GM23248 (cell line): Measurements from ENCODE around the gene PLCB4. TPM values are rescaled to one million over a fixed set of nuclear protein-coding genes. Genes with fewer than 3 reads are reported as not detected.
A peak's percentile ranks its signal among the peaks of the same experiment; 100 is the strongest.

Source experiments
- DNase-seq: peaks from one replicate; pipeline ENCODE4 v3.0.0-alpha.2; 2015
- H2AFZ ChIP-seq: fragments of 200-600 bp; sonication (generic); 2 replicates; pipeline ENCODE4 v1.6.1; 2016; ENCODE audit warnings: antibody characterized with exemption
- H3F3A ChIP-seq: fragments of 200-600 bp; sonication (generic); 2 replicates; pipeline ENCODE4 v1.6.1; 2016; ENCODE audit warnings: mild to moderate bottlenecking, antibody characterized with exemption, mixed run types; ENCODE audit not compliant: insufficient read depth
- H3K27ac ChIP-seq: fragments of 200-600 bp; sonication (generic); 2 replicates; pipeline ENCODE4 v1.5.1; 2016; ENCODE audit warnings: mild to moderate bottlenecking
- H3K27me3 ChIP-seq: fragments of 200-600 bp; sonication (generic); replicated peaks from 2 replicates; pipeline ENCODE4 v1.6.1; 2016; ENCODE audit warnings: mild to moderate bottlenecking; ENCODE audit not compliant: insufficient read depth
- H3K36me3 ChIP-seq: fragments of 200-600 bp; sonication (generic); 2 replicates; pipeline ENCODE4 v1.6.1; 2016; ENCODE audit warnings: low read depth, mild to moderate bottlenecking
- H3K4me1 ChIP-seq: fragments of 200-600 bp; sonication (generic); 2 replicates; pipeline ENCODE4 v1.6.1; 2016; ENCODE audit warnings: mild to moderate bottlenecking; ENCODE audit not compliant: insufficient read depth
- H3K4me2 ChIP-seq: fragments of 200-600 bp; sonication (generic); one replicate; pipeline ENCODE4 v1.6.1; 2016; ENCODE audit warnings: mild to moderate bottlenecking; ENCODE audit not compliant: unreplicated experiment
- H3K4me3 ChIP-seq: fragments of 200-600 bp; sonication (generic); 2 replicates; pipeline ENCODE4 v1.5.1; 2016; ENCODE audit warnings: mild to moderate bottlenecking
- H3K79me2 ChIP-seq: fragments of 200-600 bp; sonication (generic); 2 replicates; pipeline ENCODE4 v1.6.1; 2016; ENCODE audit warnings: mild to moderate bottlenecking; ENCODE audit not compliant: insufficient read depth
- H3K9ac ChIP-seq: fragments of 200-600 bp; sonication (generic); 2 replicates; pipeline ENCODE4 v1.6.1; 2016; ENCODE audit warnings: mild to moderate bottlenecking
- H3K9me2 ChIP-seq: fragments of 200-600 bp; sonication (generic); 2 replicates; pipeline ENCODE4 v1.6.1; 2016; ENCODE audit warnings: mixed run types, mild to moderate bottlenecking, moderate library complexity; ENCODE audit not compliant: insufficient read depth
- H3K9me3 ChIP-seq: fragments of 200-600 bp; sonication (generic); one replicate; pipeline ENCODE4 v1.6.1; 2017; ENCODE audit warnings: low read depth
- H4K20me1 ChIP-seq: fragments of 200-600 bp; sonication (generic); 2 replicates; pipeline ENCODE4 v1.6.0; 2016; ENCODE audit not compliant: insufficient read depth
- EZH2 ChIP-seq: fragments of 200-600 bp; sonication (generic); IDR thresholded peaks from 2 replicates; pipeline ENCODE4 v1.6.1; 2018; ENCODE audit warnings: antibody characterized with exemption, mild to moderate bottlenecking; ENCODE audit not compliant: insufficient read depth, poor library complexity, severe bottlenecking
- EZH2phosphoT487 ChIP-seq: fragments of 200-600 bp; sonication (generic); IDR thresholded peaks from 2 replicates; pipeline ENCODE4 v1.6.1; 2018; ENCODE audit warnings: antibody characterized with exemption, moderate library complexity, mild to moderate bottlenecking, low read depth; ENCODE audit not compliant: insufficient read depth
- WGBS, 2 experiments: methylation state at CpG; one replicate each; pipeline ENCODE4 v1.1.6; 2015 to 2017; ENCODE audit warnings: low lambda C conversion rate in 2 of 2, low coverage in 1 of 2; ENCODE audit errors: missing lambda C conversion rate in 2 of 2; 5-methylcytosine and 5-hydroxymethylcytosine counted together
- in situ Hi-C: fragments of 300-500 bp; cut with MboI; formaldehyde crosslinking; loops from 2 replicates; pipeline ENCODE4 v1.15.0; 2020
- polyA plus RNA-seq: library from polyadenylated mRNA; unstranded; fragments of >200 nt; fragmentation: Nextera tagmentation; extraction: Ambion mirVana; gene quantifications from 2 replicates; pipeline ENCODE4 v1.2.1, GENCODE V29; 2016
- total RNA-seq: library from RNA; depleted of rRNA; stranded (reverse); fragments of >200 nt; shearing (Covaris generic); gene quantifications from 2 replicates; pipeline ENCODE4 v1.2.3, GENCODE V29; 2014

PLCB4 gene
- total and polyA plus RNA-seq, 2 experiments from 2014 or later = 5.0 to 9.5 TPM

DNA sequence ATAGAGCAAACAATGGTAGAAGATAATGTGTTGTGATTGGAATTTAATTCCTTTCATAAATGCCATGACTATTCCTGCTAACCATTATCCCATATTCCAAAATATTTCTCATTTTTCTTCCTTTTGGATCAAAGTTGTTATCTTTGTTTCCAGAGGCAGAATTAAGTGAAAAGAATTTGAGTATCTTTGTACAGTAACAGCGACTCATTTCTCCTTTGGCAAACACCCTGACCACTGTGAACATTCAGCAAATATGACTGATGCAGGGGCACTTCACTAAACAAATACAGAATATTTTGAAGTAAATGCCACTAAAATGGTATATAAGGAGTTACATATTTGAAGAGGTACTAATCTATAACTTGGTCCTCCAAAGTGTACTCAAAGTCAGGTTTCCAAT lies 340.5 kb downstream of the PLCB4 start:
- in situ Hi-C loops = loop anchor here (5.0 to 25.0 kb wide), 3 partner anchors 198 to 1028 kb away; partner anchors contain the start of genes MKKS and SLX4IP
- Histone ChIP-seq H3K9ac (no peak overlapping the region), H3F3A (peaks cover 20% of the 10 kb centered on the region), H2AFZ (no peak overlapping the region), H3K9me2 (no peaks in the 10 kb centered on the region), H3K4me1 (peaks cover 26% of the 10 kb centered on the region), H3K27ac (peak overlapping the region; percentile 37), H3K9me3 (no peaks in the 10 kb centered on the region), H3K79me2 (no peaks in the 10 kb centered on the region), H3K4me3 (peak overlapping the region; percentile 28), H3K4me2 (peak overlapping the region; percentile 65), H4K20me1 (no peaks in the 10 kb centered on the region), H3K36me3 (no peaks in the 10 kb centered on the region), H3K27me3 (no peaks in the 10 kb centered on the region)
- WGBS, 2 experiments = 38 to 40% methylated on average over 1 of the region's 1 CpG
- peak; percentile 73 for DNase-seq
- TF ChIP-seq EZH2phosphoT487 (no peak), EZH2 (no peak)

- WGBS, 2 experiments = 11 to 25% methylated on average over 2 of the region's 2 CpGs
- Histone ChIP-seq H4K20me1 (no peaks in the 10 kb centered on the region), H3K9me2 (no peaks in the 10 kb centered on the region), H3K27ac (peak overlapping the region; percentile 37), H3K27me3 (no peaks in the 10 kb centered on the region), H3K4me1 (peaks cover 26% of the 10 kb centered on the region), H3F3A (peaks cover 20% of the 10 kb centered on the region), H3K4me3 (peak overlapping the region; percentile 28), H3K9me3 (no peaks in the 10 kb centered on the region), H3K36me3 (no peaks in the 10 kb centered on the region), H3K79me2 (no peaks in the 10 kb centered on the region), H3K4me2 (peak overlapping the region; percentile 65), H3K9ac (no peak overlapping the region), H2AFZ (no peak overlapping the region; the same call in 1 of the 2 replicates)
- in situ Hi-C loops = loop anchor here (5.0 to 25.0 kb wide), 3 partner anchors 197 to 1027 kb away; partner anchors contain the start of genes MKKS and SLX4IP
- DNase-seq = peak; percentile 84
- TF ChIP-seq EZH2 (no peak), EZH2phosphoT487 (no peak)
Observed at GRCh38 chr20:9409981-9410380, 341.1 kb downstream of the PLCB4 start.

DNA sequence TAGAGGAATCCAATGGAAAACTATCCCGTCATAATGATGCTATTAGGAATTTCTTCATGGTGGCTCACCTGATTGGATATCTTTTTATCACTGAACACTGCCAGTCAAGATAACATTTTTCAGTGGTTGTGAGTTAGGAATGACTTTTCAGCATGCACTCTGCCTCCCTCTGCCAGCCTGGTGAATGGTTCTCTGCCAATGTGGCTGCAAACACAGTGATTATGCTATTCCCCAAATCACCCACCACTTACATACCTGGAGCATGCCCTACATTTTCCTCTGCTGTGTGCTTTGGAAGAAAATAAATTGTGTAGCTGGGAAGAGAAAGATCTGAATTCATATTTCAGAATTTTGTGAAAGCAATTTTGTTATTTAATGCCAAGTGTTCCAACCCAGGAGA lies 342.9 kb downstream of the PLCB4 start:
- WGBS, 2 experiments = 97 to 100% methylated on average over 1 of the region's 1 CpG
- 0 out of 2 replicates have a peak, but pooled peaks cover 7% of the 10 kb centered on the region for H3K27me3 ChIP-seq
- in situ Hi-C loops = loop anchor here (25.0 kb wide), 2 partner anchors 500 to 1025 kb away; partner anchors contain the start of genes MKKS and SLX4IP

GRCh38 chr20:9412309-9412708 lies 343.4 kb downstream of the PLCB4 start:
- H3K79me2 ChIP-seq = no peaks in the 10 kb centered on the region
- H3F3A ChIP-seq = peaks cover 22% of the 10 kb centered on the region
- in situ Hi-C loops = loop anchor here (25.0 kb wide), 2 partner anchors 500 to 1025 kb away; partner anchors contain the start of genes MKKS and SLX4IP
- H3K9me2 ChIP-seq = no peaks in the 10 kb centered on the region
- H3K9ac ChIP-seq = no peak overlapping the region
- H3K4me3 ChIP-seq = no peak overlapping the region
- H3K27me3 ChIP-seq = 0 out of 2 replicates have a peak, but pooled peaks cover 7% of the 10 kb centered on the region
- WGBS, 2 experiments = 94 to 95% methylated on average over 5 of the region's 5 CpGs
- H3K9me3 ChIP-seq = no peaks in the 10 kb centered on the region
- H3K36me3 ChIP-seq = no peaks in the 10 kb centered on the region
- H4K20me1 ChIP-seq = no peaks in the 10 kb centered on the region
- no peak for DNase-seq
- H3K4me2 ChIP-seq = no peak overlapping the region
- no peak overlapping the region for H2AFZ ChIP-seq
- peaks cover 26% of the 10 kb centered on the region for H3K4me1 ChIP-seq
- no peak overlapping the region for H3K27ac ChIP-seq
- TF ChIP-seq EZH2phosphoT487 (no peak), EZH2 (no peak)

More for the DNA sequence above, 342.9 kb downstream of the PLCB4 start:
- no peaks in the 10 kb centered on the region for H3K36me3 ChIP-seq
- H3K9ac ChIP-seq = no peak overlapping the region
- no peak overlapping the region for H3K4me3 ChIP-seq
- peaks cover 26% of the 10 kb centered on the region for H3K4me1 ChIP-seq
- no peaks in the 10 kb centered on the region for H3K9me2 ChIP-seq
- H3K4me2 ChIP-seq = no peak overlapping the region
- no peak overlapping the region for H3K27ac ChIP-seq
- H3K9me3 ChIP-seq = no peaks in the 10 kb centered on the region
- no peak overlapping the region for H2AFZ ChIP-seq
- H4K20me1 ChIP-seq = no peaks in the 10 kb centered on the region
- TF ChIP-seq EZH2 = no peak
- no peak for TF ChIP-seq EZH2phosphoT487
- H3F3A ChIP-seq = peaks cover 20% of the 10 kb centered on the region
- no peaks in the 10 kb centered on the region for H3K79me2 ChIP-seq
- no peak for DNase-seq
